ENCODE data around the gene COX7A2L. TPM values are rescaled to one million over a fixed set of nuclear protein-coding genes. Genes with fewer than 3 reads are reported as not detected.

The COX7A2L gene
- polyA plus RNA-seq, 1 of the 3 experiments (the other 2 are of a cell fraction) = 77.6 TPM

DNA sequence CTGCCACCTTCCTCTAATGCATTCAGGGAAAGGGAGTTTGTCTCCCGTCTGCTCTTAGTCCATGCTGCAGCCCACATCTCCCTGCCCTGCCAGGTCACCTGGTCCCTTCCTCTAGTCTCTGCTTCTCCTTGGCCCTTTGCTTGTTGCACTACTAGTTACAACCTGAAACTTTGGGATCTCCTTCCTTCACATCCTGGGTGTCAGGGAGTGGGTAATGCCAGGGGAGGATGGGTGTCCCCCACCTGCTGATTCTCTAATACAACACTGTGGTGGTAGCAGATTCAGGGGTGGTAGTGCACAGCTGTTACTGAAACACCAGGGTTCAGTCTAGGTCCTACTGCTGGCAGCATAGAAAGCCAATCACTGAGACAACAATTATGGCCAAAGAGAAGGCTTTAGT, 31.2 kb upstream of the COX7A2L start:
- 96% methylated on average over 1 of the region's 1 CpG for WGBS (ENCODE audit: low lambda C conversion rate)
- Histone ChIP-seq H3K9ac (no peak overlapping the region), H4K20me1 (ENCODE audit: insufficient read depth) (no peaks in the 10 kb centered on the region), H3K4me2 (no peak overlapping the region), H2AFZ (ENCODE audit: low read depth) (no peak overlapping the region), H3K79me2 (ENCODE audit: insufficient read depth) (no peaks in the 10 kb centered on the region), H3K27me3 (ENCODE audit: insufficient read depth) (no peaks in the 10 kb centered on the region; the same call in 1 of the 2 replicates), H3K36me3 (replicated peaks in 1 of 2; ENCODE audit: control insufficient read depth in 1 of 2, insufficient read depth in 2 of 2, low read length in 1 of 2) (no peaks in the 10 kb centered on the region), H3K9me2 (no peaks in the 10 kb centered on the region), H3K4me1 (ENCODE audit: control insufficient read depth in 1 of 2, insufficient read depth in 2 of 2, low read depth in 1 of 2, low read length in 1 of 2) (no peaks in the 10 kb centered on the region; a peak in 2 of 4 replicates), H3K27ac (ENCODE audit: low read depth in 2 of 2, low read length in 1 of 2) (no peak overlapping the region), H3K4me3 (ENCODE audit: low read depth in 2 of 2, low read length in 1 of 2) (no peak overlapping the region), H3F3A (replicated peaks; ENCODE audit: insufficient read depth) (no peaks in the 10 kb centered on the region), H3K9me3 (no peaks in the 10 kb centered on the region)
- no peak for DNase-seq
- TF ChIP-seq FOSL2 (IDR thresholded peaks at IDR 0.05; ENCODE audit: borderline replicate concordance, low read depth) (no peak), NFIC (IDR thresholded peaks at IDR 0.05; ENCODE audit: borderline replicate concordance) (no peak), RCOR1 (IDR thresholded peaks at IDR 0.05; ENCODE audit: low read length) (no peak), TCF12 (IDR thresholded peaks at IDR 0.05) (no peak), GABPA (IDR thresholded peaks at IDR 0.05; ENCODE audit: low read depth) (no peak), POLR2AphosphoS5 (IDR thresholded peaks at IDR 0.05; ENCODE audit: low read depth, low read length) (no peak), RXRA (IDR thresholded peaks at IDR 0.05; ENCODE audit: borderline replicate concordance, low read depth) (no peak), MXI1 (IDR thresholded peaks at IDR 0.05; ENCODE audit: low read depth, low read length) (no peak), TAF1 (IDR thresholded peaks at IDR 0.05; ENCODE audit: borderline replicate concordance, low read depth, low read length) (no peak), EZH2phosphoT487 (IDR thresholded peaks at IDR 0.05; ENCODE audit: borderline replicate concordance, low read depth) (no peak), EP300 (IDR thresholded peaks at IDR 0.05; ENCODE audit: borderline replicate concordance in 1 of 2, low read depth in 1 of 2, low read length in 1 of 2) (no peak)
- TF ChIP-seq, protein P1, sequence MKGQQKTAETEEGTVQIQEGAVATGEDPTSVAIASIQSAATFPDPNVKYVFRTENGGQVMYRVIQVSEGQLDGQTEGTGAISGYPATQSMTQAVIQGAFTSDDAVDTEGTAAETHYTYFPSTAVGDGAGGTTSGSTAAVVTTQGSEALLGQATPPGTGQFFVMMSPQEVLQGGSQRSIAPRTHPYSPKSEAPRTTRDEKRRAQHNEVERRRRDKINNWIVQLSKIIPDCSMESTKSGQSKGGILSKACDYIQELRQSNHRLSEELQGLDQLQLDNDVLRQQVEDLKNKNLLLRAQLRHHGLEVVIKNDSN (IDR thresholded peaks at IDR 0.05; ENCODE audit: borderline replicate concordance, low read depth) = no peak
- TF ChIP-seq, protein P2, sequence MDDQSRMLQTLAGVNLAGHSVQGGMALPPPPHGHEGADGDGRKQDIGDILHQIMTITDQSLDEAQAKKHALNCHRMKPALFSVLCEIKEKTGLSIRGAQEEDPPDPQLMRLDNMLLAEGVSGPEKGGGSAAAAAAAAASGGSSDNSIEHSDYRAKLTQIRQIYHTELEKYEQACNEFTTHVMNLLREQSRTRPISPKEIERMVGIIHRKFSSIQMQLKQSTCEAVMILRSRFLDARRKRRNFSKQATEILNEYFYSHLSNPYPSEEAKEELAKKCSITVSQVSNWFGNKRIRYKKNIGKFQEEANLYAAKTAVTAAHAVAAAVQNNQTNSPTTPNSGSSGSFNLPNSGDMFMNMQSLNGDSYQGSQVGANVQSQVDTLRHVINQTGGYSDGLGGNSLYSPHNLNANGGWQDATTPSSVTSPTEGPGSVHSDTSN (IDR thresholded peaks at IDR 0.05) = no peak
- TF ChIP-seq, protein P3, sequence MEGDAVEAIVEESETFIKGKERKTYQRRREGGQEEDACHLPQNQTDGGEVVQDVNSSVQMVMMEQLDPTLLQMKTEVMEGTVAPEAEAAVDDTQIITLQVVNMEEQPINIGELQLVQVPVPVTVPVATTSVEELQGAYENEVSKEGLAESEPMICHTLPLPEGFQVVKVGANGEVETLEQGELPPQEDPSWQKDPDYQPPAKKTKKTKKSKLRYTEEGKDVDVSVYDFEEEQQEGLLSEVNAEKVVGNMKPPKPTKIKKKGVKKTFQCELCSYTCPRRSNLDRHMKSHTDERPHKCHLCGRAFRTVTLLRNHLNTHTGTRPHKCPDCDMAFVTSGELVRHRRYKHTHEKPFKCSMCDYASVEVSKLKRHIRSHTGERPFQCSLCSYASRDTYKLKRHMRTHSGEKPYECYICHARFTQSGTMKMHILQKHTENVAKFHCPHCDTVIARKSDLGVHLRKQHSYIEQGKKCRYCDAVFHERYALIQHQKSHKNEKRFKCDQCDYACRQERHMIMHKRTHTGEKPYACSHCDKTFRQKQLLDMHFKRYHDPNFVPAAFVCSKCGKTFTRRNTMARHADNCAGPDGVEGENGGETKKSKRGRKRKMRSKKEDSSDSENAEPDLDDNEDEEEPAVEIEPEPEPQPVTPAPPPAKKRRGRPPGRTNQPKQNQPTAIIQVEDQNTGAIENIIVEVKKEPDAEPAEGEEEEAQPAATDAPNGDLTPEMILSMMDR (IDR thresholded peaks at IDR 0.05) = no peak
- TF ChIP-seq, protein P4, sequence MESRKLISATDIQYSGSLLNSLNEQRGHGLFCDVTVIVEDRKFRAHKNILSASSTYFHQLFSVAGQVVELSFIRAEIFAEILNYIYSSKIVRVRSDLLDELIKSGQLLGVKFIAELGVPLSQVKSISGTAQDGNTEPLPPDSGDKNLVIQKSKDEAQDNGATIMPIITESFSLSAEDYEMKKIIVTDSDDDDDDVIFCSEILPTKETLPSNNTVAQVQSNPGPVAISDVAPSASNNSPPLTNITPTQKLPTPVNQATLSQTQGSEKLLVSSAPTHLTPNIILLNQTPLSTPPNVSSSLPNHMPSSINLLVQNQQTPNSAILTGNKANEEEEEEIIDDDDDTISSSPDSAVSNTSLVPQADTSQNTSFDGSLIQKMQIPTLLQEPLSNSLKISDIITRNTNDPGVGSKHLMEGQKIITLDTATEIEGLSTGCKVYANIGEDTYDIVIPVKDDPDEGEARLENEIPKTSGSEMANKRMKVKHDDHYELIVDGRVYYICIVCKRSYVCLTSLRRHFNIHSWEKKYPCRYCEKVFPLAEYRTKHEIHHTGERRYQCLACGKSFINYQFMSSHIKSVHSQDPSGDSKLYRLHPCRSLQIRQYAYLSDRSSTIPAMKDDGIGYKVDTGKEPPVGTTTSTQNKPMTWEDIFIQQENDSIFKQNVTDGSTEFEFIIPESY (IDR thresholded peaks at IDR 0.05; ENCODE audit: borderline replicate concordance, low read depth) = no peak
- POLR2A ChIA-PET = no interaction called here
- CTCF ChIA-PET = interaction anchor here (1.2 to 3.2 kb wide), 5 partner anchors 8 to 21 kb away, joined by 3 to 20 read pairs (median 6); no protein-coding TSS in a partner anchor
